Amniotic epithelial cell (primary cell): ENCODE data around the gene ADGRG1.

Experiments used
- DNase-seq: peaks from one replicate; pipeline ENCODE4 v3.0.0-alpha.2; 2010; ENCODE audit warnings: low read depth

Gene ADGRG1

DNA sequence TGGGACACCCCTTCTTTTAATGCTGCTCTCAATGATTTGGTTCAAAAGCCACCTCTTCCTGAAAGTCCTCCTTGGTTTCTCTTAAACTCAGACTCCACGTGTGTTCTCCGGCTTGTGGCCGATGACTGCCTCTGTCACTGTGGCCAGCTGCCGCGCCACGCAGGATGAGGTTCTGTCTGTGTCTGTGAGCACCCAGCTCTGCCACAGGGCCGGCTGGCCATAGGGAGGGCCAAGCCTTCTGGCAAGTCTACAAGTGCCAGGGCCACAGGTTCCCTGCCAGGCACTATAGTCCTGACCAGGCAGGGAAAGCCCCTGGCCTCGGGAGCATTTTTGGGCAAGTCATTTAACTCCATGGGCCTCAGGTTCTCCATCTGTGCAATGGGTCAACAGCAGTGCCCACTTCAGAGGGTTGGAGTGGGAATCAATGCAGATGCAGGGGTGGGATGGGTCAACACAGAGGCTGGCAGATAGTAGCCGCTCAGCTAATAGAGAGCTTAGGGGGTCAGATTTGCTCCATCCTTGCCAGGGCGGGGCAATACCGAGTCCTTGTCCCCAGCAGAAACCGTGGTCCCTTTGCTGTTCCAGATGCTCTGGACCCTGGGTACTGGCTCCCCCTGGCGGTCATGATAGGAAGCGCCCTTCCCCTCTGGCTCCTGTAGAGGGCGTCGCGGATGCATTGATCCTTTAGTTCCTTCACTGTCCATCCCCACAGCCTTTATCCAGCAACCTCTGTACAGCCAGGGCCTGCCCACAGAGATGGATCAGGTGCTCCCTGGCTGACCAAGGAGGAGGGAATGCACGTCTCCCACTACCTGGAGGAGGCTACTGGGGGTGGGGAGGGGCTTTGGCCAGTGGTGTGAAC is 20.4 kb downstream of the ADGRG1 start:
- DNase-seq: peak; percentile 69

DNA sequence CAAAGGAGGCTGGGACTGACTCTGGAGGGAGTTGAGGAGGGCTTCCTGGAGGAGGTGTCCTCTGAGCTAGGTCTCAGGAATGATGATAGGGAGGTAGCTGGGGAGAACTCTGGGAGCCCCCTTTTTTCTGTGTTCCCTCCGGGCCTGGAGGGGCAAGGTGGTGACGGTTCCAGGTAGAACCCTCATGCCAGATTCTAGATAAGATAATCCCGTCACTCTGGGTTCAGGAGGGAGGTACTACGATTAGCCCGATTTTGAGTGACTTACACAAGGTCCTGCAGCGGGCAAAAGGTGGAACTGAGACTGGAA is 21.0 kb downstream of the ADGRG1 start:
- no peak for DNase-seq

DNA sequence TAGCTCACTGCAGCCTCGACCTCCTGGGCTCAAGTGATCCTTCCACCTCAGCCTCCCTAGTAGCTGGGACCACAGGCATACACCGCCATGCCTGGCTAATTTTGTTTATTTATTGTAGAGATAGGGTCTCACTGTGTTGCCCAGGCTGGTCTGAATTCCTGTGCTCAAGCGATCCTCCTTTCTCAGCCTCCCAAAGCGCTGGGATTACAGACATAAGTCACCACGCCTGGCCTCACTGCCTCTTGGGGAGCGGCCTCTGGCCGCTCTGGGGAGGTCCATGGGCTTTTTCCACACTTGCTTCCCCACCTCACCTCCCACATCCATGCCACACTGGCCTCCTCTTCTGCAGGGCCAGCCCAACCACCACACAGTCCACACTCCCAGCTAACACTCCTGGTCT is 21.4 kb downstream of the ADGRG1 start:
- DNase-seq: no peak

DNA sequence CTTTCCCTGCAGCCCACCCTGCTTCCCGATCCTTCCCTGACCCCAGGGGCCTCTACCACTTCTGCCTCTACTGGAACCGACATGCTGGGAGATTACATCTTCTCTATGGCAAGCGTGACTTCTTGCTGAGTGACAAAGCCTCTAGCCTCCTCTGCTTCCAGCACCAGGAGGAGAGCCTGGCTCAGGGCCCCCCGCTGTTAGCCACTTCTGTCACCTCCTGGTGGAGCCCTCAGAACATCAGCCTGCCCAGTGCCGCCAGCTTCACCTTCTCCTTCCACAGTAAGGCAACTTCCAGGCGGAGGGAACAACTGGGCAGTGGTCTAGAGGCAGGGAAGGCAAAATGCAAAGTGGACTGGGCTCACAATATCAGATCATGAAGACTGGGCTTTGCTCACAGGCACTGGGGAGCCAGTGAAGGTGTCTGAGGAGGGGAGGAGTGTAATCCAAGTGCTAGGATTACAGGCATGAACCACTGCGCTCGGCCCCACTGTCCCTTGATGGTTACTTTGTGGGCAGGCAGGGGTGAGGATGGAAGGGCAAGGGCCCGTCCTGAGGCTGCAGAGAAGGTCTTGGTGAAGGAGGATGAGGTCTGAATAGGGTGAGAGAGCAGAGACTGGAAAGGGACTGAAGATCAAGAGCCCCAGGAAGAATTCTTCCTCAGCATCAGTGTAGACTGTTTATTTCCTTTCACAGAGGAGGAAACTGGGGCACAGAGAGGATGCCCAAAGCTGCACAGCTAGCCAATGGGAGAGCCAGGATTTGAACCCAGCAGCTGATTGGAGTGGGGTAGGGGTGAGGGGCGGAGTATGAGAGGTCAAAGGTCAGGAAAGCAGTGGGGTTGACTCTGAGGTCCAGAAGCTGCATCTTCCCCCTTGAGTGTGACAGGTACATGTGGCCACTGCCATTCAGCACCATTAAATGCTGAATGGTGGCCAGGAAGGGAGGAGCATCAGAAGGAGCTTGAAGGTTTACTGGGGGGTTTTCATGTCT is 23.2 kb downstream of the ADGRG1 start:
- DNase-seq: no peak

DNA sequence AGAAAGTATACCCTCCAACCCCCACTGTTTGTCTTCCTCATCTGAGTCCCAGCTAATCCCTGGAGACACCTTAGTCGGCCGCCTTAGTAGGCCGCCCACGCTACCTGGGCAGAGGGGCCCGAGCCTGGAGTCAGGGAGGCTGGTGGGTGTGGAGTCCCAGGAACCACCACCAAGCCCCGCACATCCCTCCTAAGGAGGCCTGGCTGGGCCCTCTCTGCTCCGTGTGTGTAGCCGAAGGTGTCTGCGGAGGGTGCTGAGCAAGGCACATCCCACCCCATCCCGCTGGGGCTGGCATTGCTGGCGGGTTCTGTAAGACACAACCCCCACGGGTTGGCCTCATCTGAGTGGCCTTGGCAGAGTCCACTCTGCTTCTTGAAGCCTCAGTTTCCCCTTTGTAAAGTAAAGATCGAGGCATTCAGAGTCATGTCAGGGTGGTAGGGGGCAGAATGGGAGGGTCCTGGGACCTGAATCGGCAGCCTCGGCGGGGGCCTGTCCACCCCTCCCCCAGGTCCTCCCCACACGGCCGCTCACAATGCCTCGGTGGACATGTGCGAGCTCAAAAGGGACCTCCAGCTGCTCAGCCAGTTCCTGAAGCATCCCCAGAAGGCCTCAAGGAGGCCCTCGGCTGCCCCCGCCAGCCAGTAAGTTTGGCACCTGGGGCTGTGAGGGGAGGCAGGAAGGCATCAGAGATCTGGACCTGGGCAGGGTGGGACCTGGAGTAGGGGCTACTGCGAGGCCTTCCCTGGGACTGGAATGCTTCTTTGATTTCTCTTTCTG is 24.5 kb downstream of the ADGRG1 start:
- DNase-seq: no peak

DNA sequence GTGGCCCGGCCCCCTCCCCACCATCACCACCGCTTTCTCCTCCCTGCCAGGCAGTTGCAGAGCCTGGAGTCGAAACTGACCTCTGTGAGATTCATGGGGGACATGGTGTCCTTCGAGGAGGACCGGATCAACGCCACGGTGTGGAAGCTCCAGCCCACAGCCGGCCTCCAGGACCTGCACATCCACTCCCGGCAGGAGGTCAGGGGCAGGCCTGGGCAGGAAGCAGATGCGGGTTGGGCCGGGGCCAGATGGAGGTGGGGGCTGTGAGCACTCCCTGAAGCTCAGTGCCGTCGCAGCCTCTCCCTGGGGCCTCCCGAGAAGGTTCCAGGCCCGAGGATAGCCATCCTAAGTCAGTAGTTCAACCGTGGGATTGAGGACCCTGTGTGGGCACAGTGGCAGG is 25.5 kb downstream of the ADGRG1 start:
- peak; percentile 73 for DNase-seq

DNA sequence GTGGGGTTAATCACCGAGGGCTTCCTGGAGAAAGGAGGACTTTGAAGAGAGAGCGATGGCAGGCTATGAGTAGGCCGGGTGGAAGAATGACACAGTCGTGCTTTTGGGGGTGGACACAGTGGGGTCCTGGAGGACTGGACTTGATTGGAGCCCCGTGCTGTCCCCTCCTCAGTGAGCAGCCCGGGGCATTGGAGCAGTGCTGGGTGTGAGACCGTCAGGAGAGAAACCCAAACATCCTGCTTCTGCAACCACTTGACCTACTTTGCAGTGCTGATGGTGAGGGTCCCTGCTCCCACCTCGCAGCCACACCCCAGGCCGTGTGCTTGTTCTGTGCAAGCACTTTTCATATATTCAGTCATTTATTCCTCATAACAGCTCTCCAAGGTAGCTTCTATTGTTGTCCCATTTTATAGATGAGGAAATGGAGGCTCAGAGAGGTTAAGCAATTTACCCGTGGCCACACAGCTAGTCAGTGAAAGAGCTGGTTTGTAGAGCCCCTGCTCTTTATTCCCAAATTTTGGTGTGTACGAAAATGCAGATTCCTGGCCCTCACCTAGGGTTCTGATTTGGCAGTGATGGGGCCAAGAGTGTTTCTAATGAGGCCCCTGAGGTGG is 28.0 kb downstream of the ADGRG1 start:
- DNase-seq: no peak

DNA sequence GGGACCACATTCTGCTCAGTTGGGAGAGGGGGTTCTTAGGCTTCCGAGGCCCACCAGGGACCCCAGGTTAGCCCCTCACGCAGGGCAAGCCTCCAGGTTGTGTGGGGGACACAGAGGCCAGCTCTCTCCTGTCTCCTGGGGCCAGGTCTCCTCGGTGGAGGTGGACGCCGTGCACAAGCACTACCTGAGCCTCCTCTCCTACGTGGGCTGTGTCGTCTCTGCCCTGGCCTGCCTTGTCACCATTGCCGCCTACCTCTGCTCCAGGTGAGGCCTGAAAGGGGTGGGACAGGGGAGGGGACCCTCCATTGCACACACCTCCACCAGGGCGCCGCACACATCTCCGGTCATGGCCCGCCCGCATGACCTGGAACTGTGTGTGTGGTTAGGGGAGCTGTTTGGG is 28.8 kb downstream of the ADGRG1 start:
- no peak for DNase-seq

DNA sequence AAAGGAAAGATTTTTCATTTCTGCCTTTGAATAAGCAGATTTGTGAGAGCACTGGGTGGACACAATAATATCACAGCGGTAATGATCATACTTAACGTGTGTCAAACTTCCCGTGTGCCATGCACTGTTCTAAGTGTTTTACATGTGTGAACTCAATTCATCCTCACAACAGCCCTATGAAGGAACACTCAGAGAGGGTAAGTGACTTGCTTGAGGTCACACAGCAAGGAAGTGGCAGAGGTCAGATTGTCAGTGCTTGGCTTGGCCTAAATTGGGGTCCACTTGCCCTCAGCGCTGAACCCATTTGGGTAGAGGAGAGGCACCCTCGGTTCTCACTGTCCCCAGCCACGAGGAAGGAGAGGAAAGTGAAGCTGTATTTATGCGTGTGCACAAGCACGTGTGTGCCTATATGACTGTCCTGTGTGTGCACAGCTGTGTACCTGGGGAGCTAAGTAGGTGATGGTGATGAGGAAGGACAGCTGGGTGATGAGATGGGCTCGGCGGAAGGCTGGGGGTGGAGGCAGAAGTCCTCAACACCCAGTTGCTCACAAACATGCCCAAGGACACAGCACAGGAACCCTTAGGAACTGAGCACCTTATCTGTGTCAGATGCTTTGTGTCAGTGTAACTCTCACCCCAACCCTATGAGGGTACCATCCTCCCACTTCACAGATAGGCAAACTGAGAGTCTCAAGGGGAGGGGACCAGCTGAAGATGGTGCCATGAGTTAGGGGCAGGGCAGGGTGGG is 29.9 kb downstream of the ADGRG1 start:
- DNase-seq: no peak

DNA sequence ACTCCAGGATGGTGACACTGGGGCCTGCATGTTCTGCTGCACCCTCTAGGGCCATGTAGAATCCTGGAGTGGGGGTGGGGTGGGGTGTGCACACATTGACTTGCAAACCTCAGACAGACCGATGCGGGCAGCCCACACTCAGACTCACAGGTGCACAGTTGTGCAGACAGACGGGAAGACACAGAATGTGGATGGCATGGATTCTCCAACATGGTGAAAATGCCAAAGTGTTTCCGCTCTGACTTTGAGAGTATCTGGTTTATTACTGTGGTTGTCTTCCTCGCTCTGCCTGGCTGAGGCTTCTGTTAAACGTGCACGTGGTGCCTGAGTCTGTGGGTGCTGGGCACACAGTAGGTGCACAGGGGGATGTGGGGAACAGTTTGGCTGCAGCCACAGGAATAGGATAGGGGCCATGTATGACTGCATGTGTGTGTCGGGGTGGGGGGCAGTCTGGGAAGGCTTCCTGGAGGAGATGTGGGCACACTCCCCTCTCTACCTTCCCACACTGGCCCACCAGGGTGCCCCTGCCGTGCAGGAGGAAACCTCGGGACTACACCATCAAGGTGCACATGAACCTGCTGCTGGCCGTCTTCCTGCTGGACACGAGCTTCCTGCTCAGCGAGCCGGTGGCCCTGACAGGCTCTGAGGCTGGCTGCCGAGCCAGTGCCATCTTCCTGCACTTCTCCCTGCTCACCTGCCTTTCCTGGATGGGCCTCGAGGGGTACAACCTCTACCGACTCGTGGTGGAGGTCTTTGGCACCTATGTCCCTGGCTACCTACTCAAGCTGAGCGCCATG is 30.6 kb downstream of the ADGRG1 start:
- DNase-seq: no peak

DNA sequence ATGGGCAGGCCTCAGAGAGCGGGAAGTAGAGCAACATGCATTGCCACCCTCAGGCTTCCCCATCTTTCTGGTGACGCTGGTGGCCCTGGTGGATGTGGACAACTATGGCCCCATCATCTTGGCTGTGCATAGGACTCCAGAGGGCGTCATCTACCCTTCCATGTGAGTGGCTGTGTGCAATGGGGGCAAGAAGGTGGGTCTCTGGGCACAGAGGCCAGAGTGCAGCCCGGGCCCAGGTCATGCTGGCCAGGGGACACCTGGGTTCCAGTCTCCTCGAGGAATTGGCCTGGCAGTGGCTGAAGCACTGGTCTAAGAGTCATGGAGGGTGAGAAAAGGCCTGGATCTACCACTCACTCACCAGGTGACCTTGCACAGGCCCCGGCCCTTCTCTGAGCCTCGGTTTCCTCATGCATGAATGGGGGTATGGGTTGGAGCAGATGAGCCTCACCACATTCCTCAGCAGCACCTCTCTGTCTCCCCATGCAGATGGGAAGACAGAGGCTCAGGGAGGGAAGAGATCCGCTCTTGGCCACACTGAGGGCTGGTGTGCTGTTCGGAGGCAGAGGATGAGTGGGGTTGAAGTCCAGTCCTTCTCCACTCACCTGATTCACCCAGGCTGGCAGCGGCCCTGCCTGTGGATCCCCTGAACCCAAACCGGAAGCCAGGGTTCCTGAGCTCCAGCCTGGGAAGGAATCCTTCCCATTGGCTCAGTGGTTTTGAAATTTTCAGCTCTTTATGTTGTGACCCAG is 32.5 kb downstream of the ADGRG1 start:
- DNase-seq: no peak

DNA sequence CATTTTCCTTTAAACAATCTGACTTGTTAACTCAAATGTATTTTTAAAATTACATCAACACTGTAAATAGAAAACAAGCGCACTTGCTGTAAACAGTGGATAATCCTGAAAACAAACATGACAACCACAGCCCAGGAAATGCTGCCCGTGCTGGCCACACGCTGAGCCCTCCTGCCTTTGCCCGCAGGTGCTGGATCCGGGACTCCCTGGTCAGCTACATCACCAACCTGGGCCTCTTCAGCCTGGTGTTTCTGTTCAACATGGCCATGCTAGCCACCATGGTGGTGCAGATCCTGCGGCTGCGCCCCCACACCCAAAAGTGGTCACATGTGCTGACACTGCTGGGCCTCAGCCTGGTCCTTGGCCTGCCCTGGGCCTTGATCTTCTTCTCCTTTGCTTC is 33.1 kb downstream of the ADGRG1 start:
- DNase-seq: no peak

DNA sequence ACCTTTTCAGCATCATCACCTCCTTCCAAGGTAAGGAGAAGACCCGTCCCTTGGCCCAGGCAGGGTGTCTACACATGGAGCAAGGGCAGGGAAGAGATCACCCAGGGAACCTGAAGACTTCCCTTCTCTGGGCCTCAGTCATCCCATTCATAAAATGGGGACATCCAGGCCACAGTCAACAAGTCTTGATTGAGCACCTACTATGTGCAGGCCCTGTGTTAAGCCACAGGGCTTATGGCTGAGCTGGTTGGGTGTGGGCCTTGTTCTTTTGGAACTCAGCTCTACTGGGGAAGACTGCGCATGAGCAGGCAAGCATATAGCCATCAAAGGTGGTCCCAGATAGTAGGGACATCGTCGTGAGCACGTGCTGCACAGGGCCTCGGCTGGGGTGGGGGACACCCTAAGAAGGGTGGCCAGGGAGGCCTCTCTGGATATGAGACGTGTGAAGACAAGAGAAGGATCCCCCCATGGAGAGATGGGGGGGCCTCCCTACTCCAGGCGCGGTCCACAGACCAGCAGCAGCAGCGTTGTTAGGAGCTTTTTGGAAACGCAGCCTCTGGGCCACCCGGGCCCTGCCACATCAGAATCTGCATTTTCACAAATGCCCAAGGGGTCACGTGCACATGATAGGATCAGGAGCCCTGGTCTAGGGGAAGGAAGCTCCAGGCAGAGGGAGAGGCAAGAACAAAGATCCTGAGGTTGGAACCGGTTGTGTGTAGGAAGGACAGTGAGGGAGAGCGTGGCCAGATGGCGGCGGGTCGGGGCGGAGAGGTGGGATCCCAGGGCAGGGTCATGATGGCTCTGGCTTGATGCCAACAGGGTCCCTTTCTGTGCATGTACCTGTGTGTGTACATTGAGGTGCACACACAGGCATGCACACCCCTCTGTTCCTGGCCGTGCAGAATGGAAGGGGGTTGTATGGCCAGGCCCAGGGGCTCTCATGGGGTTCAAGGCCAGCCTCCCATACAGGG is 33.8 kb downstream of the ADGRG1 start:
- DNase-seq: no peak

DNA sequence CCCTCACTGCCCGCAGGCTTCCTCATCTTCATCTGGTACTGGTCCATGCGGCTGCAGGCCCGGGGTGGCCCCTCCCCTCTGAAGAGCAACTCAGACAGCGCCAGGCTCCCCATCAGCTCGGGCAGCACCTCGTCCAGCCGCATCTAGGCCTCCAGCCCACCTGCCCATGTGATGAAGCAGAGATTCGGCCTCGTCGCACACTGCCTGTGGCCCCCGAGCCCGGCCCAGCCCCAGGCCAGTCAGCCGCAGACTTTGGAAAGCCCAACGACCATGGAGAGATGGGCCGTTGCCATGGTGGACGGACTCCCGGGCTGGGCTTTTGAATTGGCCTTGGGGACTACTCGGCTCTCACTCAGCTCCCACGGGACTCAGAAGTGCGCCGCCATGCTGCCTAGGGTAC is 35.0 kb downstream of the ADGRG1 start:
- DNase-seq: no peak

DNA sequence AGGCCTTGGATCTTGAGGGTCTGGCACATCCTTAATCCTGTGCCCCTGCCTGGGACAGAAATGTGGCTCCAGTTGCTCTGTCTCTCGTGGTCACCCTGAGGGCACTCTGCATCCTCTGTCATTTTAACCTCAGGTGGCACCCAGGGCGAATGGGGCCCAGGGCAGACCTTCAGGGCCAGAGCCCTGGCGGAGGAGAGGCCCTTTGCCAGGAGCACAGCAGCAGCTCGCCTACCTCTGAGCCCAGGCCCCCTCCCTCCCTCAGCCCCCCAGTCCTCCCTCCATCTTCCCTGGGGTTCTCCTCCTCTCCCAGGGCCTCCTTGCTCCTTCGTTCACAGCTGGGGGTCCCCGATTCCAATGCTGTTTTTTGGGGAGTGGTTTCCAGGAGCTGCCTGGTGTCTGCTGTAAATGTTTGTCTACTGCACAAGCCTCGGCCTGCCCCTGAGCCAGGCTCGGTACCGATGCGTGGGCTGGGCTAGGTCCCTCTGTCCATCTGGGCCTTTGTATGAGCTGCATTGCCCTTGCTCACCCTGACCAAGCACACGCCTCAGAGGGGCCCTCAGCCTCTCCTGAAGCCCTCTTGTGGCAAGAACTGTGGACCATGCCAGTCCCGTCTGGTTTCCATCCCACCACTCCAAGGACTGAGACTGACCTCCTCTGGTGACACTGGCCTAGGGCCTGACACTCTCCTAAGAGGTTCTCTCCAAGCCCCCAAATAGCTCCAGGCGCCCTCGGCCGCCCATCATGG is 35.7 kb downstream of the ADGRG1 start:
- no peak for DNase-seq

DNA sequence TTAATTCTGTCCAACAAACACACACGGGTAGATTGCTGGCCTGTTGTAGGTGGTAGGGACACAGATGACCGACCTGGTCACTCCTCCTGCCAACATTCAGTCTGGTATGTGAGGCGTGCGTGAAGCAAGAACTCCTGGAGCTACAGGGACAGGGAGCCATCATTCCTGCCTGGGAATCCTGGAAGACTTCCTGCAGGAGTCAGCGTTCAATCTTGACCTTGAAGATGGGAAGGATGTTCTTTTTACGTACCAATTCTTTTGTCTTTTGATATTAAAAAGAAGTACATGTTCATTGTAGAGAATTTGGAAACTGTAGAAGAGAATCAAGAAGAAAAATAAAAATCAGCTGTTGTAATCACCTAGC is 36.2 kb downstream of the ADGRG1 start:
- DNase-seq: no peak

DNA sequence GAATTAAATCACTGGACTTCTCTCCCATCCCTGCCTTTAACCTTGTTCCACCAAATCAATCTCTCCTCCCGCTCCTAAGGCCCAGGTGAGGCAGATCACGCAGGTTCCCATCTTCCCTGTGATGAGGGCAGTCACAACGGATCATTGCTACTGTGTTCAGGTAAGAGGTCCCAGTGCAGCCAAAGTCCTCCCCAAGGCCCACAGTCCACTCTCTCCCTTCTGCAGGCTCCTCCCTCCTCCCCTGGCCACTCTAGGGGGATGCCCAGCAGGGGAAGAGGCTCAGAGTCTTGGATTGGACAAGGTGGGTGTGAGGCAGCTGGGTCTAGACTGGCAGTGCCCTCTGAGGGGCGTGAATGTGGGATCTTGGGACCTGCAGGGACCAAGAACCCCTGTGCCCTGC is 37.1 kb downstream of the ADGRG1 start:
- no peak for DNase-seq
